ENCODE results near the gene GPR152. TPM values are rescaled to one million over a fixed set of nuclear protein-coding genes. Genes with fewer than 3 reads are reported as not detected.
"Not testable (repeated sequence)": the region's sequence is repeated elsewhere in the genome, so short reads cannot be mapped to it uniquely, and the experiment has no call there.

The GPR152 gene
- total RNA-seq, 1 donor from 2014 or later: not detected

DNA sequence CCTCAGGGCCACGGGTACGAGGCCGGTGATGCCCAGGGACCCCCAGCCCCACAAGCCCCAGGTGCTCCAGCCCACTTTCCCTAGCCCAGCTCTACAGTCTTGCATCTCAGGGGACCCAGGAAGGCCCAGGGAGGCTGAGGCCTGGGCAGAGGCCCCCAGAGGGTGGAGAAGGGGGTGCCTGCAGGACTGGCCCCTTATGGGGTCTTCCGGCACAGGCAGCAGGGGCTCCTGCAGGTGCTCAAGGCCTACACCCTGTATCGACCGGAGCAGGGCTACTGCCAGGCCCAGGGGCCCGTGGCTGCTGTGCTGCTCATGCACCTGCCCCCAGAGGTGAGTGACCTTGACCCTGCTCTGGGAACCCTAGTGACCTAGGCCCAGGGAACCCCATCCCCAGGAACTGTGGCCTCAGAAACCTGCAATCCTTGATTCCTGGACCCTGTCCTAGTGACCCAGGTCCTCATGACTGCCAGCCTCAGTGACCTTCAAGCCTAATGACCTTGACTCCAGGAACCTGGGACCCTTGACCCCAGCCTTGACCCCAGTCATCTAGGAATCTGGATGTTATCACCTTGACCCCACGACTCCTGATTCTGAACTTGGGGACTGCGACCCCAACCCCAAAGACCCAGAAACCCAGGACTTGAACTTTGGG is 46.7 kb downstream of the GPR152 start:
- ATAC-seq: no peak
- no peak for DNase-seq (ENCODE audit: missing footprints)
- intact Hi-C loops (cut with DNase I): no loop called here

GRCh38 chr11:67405196-67405567 is 47.3 kb downstream of the GPR152 start:
- intact Hi-C loops (cut with DNase I): no loop called here
- ATAC-seq: no peak
- no peak for DNase-seq (ENCODE audit: missing footprints)

DNA sequence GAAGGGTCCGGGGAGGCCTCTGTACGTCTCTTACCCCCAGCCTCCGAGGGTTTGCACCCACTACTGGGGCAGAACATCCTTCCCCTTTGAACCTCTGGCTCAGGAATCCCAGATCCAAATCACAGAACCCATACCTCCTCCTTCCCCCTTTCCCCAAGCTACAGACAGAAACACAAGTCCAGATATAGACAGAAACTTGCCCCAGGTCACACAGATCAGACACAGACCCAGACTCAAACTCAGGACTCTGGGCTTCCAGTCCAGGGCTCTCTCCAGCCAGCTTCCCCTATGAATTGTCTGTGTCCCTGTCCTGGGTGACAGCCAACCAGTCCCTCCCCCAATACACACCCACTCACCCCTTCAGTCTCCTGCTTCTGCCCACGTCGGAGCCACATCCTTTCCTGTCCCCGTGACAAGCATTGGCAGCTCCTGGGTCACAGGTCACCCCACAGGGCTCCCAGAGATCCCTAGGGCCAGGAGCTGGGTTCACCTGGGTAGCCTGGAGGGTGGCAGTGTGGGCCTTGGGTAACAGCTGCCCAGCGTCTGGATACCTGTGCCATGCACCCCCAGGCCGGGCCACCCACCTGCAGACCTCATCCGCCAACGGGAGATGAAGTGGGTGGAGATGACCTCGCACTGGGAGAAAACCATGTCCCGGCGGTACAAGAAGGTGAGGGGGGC is 47.9 kb downstream of the GPR152 start:
- intact Hi-C loops (cut with DNase I): loop anchor here (5.0 kb wide), 1 partner anchor 63 kb away; the partner anchor contains the start of gene TMEM134
- no peak for ATAC-seq
- no peak for DNase-seq (ENCODE audit: missing footprints)

- not testable (repeated sequence) for DNase-seq (ENCODE audit: missing footprints); ATAC-seq
- intact Hi-C loops (cut with DNase I): loop anchor here (2.0 to 5.0 kb wide), 2 partner anchors 14 to 64 kb away; partner anchors contain the start of gene TMEM134
Measured at GRCh38 chr11:67403085-67403484, 49.4 kb downstream of the GPR152 start.

DNA sequence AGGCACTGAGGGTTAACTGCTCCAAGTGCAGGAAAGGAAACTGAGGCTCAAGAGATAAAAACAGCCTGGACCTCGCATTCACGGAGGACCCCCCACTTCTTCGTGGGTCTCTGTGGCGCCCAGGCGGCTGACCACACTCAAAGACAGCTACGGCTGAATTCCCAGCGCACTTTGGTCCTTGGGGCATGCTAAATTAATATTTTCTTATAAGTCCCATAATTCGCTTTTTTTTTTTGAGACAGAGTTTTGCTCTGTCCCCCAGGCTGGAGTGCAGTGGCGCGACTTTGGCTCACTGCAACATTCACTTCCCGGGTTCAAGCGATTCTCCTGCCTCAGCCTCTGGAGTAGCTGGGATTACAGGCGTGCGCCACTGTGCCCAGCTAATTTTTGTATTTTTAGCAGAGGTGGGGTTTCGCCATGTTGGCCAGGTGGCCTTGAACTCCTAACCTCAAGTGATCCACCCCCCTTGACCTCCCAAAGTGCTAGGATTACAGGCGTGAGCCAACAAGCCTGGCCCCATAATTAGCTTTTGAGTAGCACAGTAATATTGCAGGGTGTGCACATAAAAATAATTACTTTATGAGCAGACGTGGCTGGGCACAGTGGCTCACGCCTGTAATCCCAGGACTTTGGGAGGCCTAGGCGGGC is 50.2 kb downstream of the GPR152 start:
- intact Hi-C loops (cut with DNase I): loop anchor here (2.0 to 5.0 kb wide), 2 partner anchors 14 to 65 kb away; partner anchors contain the start of gene TMEM134
- DNase-seq (ENCODE audit: missing footprints); ATAC-seq: not testable (repeated sequence)

DNA sequence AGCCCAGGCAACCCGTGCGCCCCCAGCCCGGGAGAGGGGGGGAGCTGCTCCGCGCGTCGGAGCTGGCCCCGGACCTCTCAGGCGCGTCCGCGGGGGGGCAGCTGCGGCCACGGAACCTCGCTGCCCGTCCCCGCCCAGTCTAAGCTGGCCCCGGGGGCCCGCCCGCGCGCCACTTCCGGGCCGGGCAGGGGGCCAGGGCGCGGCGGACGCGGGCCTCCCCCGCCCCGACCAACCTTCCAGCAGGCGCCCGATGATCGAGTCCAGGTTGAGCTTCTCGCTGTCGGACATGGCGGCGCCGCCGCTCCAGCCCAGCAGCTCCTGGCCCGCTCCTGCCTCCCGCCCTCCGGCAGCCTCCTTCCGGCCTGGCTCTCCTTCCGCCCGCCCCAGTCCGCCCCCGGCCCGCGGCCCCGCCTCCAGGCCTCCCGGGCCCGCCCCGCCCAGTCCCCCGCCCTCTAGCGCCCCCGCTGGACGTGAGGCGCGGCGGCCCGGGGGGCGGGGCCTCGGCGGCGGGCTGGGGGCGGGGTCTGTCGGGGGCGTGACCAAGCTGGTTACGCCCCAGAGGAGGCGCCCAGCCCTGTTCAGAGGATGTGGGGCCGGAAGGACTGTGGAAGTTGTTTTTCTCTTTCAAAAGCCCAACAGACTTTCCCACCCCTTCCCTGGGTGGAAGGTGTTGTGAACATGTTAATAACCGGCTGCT is 50.9 kb downstream of the GPR152 start, which contains the start of gene PPP1CA:
PPP1CA (minus strand) TSS at position 364 of the 697 bp plus-strand sequence; CDS start at position 288, 76 bp downstream.
- DNase-seq (ENCODE audit: missing footprints) (peak; percentile 95), ATAC-seq (peak; percentile 91)
- intact Hi-C loops (cut with DNase I): loop anchor here (1.0 to 5.0 kb wide), 3 partner anchors 15 to 182 kb away; partner anchors contain the start of genes GSTP1 and TMEM134

Small RNA genes within 50 kb of the gene (microRNA-seq; reads per million reads assigned to microRNA genes)
- not detected for gene MIR6752

Other genes starting within 250 kb of the GPR152 start
- gene GRK2, start 186.3 kb downstream of the GPR152 start, total RNA-seq: 54.1 TPM
- 15.2 TPM for gene ANKRD13D, start 163.4 kb downstream of the GPR152 start, total RNA-seq
- 15.8 TPM for gene SSH3, start 149.2 kb downstream of the GPR152 start, total RNA-seq
- 49.7 TPM for gene POLD4, start 99.2 kb downstream of the GPR152 start, total RNA-seq
- 0.51 TPM for gene CLCF1, start 79.1 kb downstream of the GPR152 start, total RNA-seq
- gene RAD9A, start 60.7 kb downstream of the GPR152 start, total RNA-seq: 6.9 TPM
- 112 TPM for gene PPP1CA, start 50.9 kb downstream of the GPR152 start, total RNA-seq
- 1.3 TPM for gene TBC1D10C, start 48.6 kb downstream of the GPR152 start, total RNA-seq
- 14.1 TPM for gene CARNS1, start 37.1 kb downstream of the GPR152 start, total RNA-seq
- gene RPS6KB2, start 24.2 kb downstream of the GPR152 start, total RNA-seq: 27.8 TPM
- 1.7 TPM for gene PTPRCAP, start 15.0 kb downstream of the GPR152 start, total RNA-seq
- gene CORO1B, start 9.3 kb downstream of the GPR152 start, total RNA-seq: 26.6 TPM
- 1.1 TPM for gene CABP4, start 2.6 kb upstream of the GPR152 start, total RNA-seq
- gene TMEM134, start 16.5 kb upstream of the GPR152 start, total RNA-seq: 85.3 TPM
- 57.4 TPM for gene AIP, start 30.3 kb upstream of the GPR152 start, total RNA-seq
- gene PITPNM1, start 52.6 kb upstream of the GPR152 start, total RNA-seq: 42.6 TPM
- 67.3 TPM for gene CDK2AP2, start 55.4 kb upstream of the GPR152 start, total RNA-seq
- gene CABP2, start 70.7 kb upstream of the GPR152 start, total RNA-seq: not detected
- 393 TPM for gene GSTP1, start 131.1 kb upstream of the GPR152 start, total RNA-seq
- gene NDUFV1, start 154.2 kb upstream of the GPR152 start, total RNA-seq: 724 TPM
- gene NUDT8, start 177.2 kb upstream of the GPR152 start, total RNA-seq: 104 TPM
- 0.41 TPM for gene TBX10, start 187.0 kb upstream of the GPR152 start, total RNA-seq
- gene ACY3, start 198.0 kb upstream of the GPR152 start, total RNA-seq: not detected
- not detected for gene ALDH3B2, start 221.9 kb upstream of the GPR152 start, total RNA-seq

Measured in Right ventricle myocardium inferior (tissue), 1 donor.